HL-60/S4 (cell line): ENCODE data around the gene PRKN.
"Not testable (repeated sequence)": the region's sequence is repeated elsewhere in the genome, so short reads cannot be mapped to it uniquely, and the experiment has no call there.

Experiments used
- in situ Hi-C: fragments of 300-500 bp; cut with MboI; formaldehyde crosslinking; loops from 2 replicates; pipeline ENCODE4 v1.14.3; 2022; ENCODE audit warnings: low sequenced_read_pairs

Gene PRKN

DNA sequence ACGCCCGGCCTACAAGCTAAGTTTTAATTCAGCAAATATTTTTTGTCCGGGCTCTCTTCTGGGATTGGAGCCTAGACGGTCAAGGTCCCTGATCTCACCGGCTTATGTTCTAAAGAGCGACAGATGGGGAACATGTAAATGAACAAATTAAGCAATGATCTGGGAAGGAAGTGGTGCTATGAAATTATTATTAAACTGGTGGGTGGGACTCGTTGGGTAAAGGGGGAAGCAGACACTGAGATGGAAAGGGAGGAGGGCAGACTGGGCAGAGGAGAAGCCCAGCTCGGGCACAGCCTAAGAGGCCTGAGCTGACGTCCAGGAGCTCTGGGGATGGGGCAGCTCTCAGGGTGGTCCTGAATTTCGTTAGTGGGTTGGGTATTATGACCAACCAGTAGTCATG, 1371.9 kb downstream of the PRKN start:
- in situ Hi-C loops = no loop called here

DNA sequence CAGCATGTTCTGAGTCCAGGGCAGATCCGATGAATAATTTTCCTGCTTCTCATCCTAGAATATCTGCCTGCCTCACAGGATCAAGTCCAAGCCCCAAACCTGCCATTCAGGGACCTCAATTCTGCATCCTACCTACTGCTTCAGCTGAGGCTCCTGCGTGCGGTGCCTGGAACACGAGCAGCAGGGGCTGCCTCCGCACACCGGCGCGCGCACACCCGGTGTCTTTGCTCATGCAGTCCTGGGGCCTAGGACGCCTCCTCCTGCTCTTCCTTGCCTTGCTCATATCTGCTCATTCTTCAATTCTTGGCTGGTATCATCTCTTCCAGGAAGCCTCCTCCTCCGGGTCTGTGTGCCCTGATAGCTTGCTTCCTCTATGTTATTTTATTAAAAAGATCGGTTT, 1372.6 kb downstream of the PRKN start:
- in situ Hi-C loops = no loop called here

DNA sequence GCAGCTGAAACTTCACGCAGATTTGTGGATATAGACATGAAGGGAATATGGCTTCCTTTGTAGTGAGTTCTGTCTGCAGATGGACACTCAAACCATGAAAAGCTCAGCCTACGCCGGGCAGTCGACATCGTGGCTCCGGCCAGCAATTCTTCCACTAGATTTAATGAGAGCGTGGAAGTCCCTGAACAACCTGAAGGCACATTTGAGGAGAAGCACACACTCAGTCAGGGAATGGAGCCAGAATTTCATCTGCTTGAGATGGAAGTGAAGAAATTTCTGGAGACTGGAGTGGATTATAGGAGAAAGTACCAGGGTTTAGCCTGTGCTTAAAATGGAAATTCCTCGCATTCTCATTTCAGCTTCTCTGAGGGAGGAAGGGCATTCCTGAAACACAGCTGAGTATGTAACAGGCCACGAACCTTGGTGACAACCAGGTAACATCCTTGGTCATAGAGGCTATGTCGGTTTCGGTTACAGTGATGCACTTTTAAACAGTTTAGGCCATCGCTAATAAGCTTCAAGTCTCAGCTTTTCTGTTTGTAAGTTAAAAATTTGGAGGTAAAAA, 1373.2 kb downstream of the PRKN start:
- in situ Hi-C loops = no loop called here

DNA sequence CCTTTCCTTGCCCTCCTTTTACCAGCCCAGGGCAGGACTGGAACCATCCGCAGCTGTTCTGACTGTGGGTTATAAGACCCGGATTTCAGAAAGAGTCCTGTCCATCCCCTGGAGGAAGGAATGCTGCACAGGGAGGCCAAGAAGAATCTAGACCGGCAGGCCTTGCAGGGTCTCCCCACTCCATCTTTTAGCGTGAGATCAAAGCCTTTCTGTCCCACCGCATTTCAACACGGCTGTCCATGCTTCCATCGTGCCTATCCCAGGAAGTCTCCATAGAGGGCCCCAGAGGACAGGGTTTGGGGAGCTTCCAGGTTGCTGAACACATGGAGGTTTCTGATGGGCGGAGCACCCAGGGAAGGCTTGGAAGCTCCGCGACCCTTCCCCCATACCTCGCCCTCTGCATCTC, 1374.4 kb downstream of the PRKN start:
- in situ Hi-C loops = no loop called here

DNA sequence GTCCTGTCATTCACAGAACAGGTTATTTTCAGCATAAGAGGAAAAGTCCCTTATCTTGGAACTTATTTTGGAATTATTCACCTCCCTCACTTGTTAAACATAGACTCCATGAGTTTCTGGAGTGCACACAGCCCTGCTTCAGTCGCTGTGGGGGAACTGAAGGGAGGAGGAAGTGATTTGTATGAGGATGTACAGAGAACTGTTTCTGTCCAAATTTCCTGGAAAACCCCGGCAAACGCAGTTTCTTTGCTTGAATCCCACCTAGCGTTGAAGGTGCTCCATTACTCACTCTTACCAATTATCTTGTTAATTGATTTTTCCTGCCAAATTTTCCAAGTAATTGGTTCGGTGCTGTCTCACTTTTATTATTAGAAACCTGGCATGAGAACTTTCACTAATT, 1375.7 kb downstream of the PRKN start:
- in situ Hi-C loops = no loop called here

DNA sequence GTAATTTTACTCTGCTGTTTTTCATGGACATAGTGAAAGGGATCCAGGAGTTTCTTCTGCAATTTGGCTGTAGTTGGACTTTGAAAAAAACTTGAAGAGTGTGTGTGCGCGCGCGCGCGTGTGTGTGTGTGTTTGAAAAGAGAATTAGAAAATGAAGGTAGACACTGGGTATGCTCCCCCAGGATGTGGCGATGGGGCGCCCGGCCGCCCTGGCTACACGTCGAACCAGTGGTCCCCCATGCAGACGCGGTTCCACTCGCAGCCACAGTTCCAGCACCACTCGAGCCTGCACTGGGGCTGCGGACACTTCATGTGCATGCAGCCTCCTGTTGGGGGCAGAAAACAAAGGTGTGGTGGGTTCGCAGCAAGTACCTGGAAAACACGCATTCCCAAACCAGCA, 1377.7 kb downstream of the PRKN start:
- in situ Hi-C loops = no loop called here

DNA sequence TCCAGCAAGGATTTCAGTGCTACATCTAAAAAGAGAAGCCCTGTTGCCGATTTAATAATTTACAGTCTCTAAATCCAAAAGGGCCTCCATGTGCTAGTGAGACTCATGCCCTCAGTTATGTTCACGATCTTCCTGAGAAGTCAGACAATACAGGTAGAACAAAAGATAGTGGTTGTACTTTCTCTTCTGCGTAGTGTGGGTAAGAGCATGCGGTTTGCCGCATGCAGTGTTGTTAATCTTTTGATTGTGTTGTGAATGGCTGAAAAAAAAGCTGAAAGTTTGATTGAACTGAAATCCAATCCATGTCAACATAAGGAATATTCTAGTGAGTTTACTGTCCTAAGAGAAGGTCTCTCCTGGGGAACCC, 1379.0 kb downstream of the PRKN start:
- in situ Hi-C loops = no loop called here

DNA sequence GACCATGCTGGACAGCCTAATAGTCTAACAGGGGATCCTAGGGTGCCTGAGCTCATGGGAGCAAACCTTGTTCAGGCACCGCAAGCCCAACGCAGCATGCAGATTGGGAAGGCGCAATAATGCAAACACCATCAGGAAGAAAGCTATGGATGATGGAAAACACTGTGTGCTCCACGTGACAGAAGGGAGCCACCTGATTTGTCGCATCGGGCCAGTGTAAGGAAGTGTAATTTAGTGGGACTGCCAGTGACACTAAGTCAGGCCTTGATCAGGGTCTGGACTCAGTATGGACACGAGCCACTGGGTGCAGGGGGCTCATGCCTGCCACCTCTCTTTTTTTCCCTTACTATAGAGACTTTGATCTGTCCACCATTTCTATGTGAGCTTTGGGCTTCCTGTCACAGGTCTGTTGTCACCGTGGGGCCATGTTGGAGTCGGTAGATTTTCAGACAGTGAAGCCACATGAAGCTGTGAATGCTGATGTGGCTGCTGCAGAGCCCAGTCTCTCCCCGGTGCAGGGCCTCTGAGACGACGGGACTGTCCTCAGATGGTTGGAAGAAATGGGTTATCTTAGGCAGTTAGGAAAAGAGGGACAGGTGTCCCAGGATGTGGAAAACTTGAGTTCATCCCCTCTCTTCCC, 1379.5 kb downstream of the PRKN start:
- in situ Hi-C loops = no loop called here

DNA sequence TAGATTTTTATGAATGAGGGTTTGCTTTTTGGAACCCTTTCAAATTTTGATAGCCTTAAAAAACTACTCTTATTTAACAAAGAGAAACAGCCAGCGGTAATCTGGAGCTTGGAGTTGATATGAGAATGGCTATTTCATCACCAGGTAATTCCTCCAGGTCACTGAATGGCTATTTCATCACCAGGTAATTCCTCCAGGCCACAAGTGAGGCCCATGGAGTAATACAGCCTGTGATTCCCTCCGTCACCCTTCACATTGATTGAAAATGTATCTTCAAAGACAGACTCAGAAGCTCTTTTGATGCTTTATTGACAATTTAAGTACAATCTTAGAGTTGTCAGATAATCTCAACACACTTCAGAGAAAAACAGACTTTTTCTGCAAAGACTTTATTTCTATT, 1380.4 kb downstream of the PRKN start:
- in situ Hi-C loops = no loop called here

DNA sequence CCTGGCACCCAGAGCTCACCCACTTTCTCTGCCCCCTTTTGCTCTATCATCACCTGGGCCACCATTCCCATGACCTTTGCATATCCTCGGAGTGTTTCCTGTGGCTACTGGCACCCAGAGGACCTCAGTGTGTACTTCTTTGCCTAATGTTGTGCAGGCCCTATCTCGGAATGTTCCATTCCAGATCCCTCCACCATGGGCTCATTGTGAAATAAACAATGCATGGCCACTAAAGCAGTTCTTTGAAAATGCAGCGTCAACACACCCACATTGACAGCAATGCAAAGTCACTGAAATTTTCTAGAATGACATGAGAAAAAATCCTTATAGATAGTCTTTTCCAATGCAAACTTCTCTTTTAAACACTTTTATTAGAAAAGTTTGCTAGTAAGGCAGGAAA, 1380.8 kb downstream of the PRKN start:
- in situ Hi-C loops = no loop called here

DNA sequence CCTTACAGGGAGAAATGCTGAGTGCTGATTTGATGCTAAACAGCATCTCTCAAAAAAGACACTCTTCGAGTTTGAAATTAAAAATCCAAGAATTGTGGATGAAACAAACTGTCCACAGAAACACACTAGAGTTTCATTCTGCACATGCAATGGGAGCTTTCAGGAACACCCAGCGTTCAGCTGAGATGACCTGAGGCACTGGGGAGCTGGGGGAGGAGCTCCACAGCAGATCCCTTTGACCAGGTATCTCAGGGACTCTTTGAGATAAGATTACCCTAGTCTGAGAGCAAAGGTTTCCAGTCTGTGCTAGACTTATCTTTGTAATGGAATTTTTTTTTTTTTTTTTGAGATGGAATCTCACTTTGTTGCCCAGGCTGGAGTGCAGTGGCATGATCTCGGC, 1382.9 kb downstream of the PRKN start:
- in situ Hi-C loops = no loop called here

DNA sequence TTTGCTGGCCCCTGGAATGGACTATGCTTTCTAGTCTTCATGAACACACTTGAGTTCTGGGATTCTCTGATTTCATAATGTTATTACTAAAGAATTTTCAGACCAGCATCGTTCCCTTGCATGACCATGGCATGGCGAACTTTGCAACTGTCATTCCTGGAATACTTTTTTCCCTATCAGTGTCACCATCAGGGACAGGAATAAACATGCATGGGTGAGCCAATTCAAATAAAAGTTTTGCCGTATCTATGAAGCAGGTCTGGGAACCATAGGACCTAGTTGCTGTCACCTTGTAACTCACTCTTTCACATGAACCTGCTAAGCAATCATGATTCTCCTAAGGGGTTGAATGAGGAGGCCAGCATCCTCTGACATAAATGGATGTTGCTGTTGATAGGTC, 1385.5 kb downstream of the PRKN start:
- in situ Hi-C loops = no loop called here

DNA sequence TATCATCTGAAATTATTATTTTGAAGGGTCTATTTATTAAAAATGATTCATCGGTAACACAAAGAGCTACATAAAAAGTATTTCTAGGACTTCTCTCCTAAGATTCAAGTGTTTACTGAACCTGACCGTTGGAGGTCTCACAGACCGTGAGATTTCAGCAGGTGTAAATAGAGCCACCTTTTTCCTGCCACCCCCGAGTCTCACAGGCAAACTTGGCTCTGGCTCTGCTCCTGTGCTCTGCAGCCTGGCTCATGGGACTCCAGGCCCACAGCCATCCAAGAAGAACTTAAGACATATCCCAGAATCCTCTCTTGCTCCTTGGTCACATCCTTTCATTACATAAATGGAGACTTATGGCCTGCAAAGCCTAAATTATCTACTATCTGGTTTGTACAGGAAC, 1385.9 kb downstream of the PRKN start:
- in situ Hi-C loops = no loop called here

DNA sequence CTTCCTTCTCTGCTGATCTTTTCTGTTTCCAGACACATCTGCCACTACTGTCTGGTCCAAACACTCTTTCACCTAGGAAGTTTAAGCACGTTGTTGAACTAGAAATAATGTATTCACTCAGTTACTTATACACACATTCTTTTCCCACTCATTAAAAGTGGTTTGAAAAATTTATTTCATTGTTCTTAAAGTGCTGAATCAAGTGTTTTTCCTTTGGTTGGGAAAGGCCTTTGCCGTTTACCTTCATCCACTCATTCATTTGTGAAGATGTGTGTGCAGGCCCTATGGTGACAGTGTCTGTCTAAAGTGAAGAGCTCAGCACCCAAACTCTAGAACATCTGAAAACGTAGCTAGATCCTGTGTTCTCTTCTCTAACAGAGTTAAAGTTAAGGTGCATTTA, 1389.6 kb downstream of the PRKN start:
- in situ Hi-C loops = no loop called here

DNA sequence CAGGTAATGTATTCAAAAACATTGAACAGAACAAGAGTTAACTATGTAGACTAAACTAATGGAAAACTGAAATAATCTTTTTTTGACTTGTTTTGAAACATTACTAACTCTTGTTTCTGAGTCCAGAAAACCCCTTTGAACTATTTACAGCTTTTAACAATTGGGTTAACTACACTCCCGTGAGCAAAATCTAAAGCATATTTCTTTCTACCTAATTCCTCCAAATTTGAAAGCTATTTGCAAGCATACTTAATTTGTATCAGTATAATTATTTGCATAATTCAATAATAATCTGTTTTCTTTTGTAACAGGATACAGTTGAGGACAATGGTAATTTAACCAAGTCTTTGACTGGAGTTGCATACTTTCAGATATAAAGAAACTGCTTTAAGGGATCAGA, 1391.1 kb downstream of the PRKN start:
- in situ Hi-C loops = no loop called here

DNA sequence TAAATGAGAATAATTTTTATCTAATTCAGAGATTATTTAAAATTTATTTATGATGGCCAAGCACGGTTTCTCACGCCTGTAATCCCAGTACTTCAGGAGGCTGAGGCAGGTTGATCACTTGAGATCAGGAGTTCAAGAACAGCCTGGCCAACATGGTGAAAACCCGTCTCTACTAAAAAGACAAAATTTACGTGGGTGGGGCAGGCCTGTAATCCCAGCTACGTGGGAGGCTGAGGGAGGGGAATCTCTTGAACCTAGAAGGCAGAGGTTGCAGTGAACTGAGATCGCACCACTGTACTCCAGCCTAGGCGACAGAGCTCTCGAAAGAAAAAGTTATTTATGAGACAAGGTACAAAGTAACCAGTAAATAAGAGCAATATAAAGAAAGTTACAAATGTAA, 1394.2 kb downstream of the PRKN start:
- in situ Hi-C loops = no loop called here

DNA sequence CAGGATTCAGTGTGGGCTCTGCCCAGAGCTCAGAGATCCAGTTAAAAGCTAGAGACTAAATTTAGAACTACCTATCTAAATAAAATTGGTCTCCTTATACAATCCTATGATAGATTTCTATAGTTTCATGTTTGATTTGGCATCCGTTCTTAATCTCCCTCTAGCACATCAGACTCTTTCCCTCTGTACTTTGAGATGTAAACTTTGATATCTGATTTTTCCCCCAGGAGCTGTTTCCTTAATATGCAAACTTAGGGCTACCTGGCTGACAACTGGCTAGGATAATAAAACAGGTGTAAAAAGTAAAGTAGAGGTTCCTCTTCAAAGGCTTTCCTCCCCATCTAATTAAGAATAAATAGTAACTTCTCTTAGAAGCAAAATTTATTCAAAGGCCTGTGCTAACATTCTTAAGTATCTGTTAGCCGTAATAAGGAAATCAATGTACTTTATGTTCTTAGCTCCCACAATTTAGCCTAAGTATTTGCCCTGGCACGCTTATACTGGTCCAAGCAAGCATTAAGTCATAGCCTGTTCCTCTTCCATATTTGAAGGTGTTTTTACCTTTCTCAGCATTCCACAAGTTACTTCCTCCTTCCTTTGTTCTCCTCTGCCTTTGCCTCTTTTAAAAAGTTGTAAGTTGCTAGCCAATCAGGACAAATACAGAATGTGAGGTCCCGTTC, 1396.0 kb downstream of the PRKN start:
- in situ Hi-C loops = not testable (repeated sequence)

DNA sequence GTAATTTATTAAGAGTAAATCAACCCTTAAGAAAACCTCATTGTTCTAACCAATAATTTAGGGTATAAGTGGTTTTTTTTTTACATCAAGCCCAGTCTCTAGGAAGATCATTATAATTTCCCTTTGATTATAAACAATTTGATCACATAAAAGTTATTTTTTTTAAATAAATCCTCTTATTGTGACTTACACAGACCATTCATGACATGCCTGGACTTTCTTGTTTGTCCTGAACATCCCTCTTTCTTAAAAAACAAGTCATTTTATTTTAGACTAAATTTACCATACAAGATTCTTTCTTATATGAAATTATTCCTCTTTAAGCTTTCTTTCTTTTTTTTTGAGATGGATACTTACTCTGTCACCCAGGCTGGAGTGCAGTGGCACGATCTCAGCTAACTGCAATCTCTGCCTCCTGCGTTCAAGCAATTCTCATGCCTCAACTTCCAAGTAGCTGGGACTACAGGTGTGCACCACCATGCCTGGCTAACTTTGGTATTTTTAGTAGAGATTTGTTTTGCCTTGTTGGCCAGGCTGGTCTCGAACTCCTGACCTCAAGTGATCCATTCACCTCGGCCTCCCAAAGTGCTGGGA, 1400.1 kb downstream of the PRKN start:
- in situ Hi-C loops = no loop called here

DNA sequence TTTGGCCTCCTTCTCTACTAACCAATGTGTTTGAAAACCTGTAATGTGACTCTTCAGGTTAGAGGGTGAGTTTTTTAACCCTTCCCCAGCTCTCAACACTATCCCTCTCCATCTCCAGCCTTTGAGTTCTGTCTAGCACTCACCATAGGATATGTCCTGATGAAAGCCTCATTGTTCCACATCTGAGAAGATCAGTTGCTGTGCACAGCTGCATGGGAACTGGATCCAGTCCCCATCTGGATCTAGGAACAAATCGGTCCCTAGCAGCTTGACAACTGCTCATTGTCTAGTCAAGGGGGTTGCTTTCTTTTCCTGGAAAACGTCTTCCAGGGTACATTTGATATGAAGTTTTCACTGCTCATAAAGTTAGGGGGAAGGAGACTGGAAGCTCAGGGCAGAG, 1408.3 kb downstream of the PRKN start:
- in situ Hi-C loops = no loop called here

DNA sequence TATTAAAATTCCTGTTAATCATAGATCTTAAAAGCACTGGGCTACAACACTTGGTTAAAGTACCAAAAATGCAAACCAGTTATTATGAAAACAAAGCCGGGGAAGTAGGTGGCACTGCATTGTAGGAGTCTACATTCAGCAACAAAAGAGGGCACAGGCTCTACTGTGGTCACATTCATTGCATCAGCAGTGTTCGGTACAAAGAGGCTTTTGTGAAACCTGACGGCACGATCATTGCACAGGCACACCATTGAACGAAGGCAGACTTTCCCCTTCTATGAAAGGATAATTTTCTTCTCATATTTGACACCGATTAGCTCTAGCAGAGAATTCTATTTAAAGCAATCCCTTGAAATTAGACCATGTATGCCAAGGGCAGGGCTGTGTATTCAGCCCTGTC, 1409.1 kb downstream of the PRKN start:
- in situ Hi-C loops = no loop called here

DNA sequence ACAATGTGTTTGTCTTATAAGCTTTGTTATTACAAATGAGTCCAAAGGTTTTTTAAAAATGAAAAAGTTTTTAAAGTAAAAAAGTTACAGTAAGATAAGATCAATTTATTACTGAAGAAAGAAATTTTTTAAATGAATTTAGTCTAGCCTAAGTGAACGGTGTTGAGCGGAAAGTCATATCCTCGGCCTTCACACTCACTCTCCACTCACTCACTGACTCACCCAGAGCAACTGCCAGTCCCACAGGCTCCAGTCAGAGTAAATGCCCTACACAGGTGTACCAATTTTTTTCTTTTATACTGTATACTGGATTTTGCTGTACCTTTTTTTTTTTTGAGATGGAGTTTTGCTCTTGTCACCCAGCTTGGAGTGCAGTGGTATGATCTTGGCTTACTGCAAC, 1411.0 kb downstream of the PRKN start:
- in situ Hi-C loops = no loop called here

DNA sequence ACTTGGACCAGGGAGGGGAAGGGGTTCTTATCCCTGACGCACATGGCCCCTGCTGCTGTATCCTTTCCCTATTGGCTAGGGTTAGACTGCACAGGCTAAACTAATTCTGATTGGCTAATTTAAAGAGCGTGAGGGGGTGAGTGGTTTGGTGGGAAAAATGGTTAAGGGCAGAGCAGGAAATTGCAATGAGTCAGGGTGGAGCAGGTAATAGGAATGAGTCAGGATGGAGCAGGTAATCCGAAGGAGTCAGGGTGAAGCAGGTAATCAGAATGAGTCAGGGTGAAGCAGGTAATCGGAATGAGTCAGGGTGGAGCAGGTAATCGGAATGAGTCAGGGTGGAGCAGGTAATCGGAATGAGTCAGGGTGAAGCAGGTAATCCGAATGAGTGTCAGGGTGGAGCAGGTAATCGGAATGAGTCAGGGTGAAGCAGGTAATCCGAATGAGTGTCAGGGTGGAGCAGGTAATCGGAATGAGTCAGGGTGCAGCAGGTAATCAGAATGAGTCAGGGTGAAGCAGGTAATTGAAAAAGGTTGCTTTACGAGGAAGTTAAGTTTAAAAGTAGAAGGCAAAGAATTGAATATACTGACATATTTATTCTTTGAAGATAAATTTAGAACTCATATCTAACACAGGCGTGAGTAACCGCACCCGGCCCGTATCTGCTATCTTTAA, 1412.2 kb downstream of the PRKN start:
- in situ Hi-C loops = not testable (repeated sequence)
